SK-N-SH (cell line): ENCODE data around the gene DNMBP. TPM values are rescaled to one million over a fixed set of nuclear protein-coding genes. Genes with fewer than 3 reads are reported as not detected.

ENCODE experiments used
- CTCF ChIA-PET: fragments of 300-600, 350-600 bp; formaldehyde crosslinking; extraction: SDS; loops from one replicate; lab custom pipeline; 2021; lab: Yijun Ruan, JAX
- POLR2A ChIA-PET: fragments of 350-600 bp; sonication (Branson Sonifier 250); formaldehyde crosslinking; extraction: SDS; loops from one replicate; lab custom pipeline; 2020; ENCODE audit warnings: antibody characterized with exemption, inconsistent platforms; lab: Yijun Ruan, JAX
- DNase-seq: peaks from one replicate; pipeline ENCODE4 v3.0.0; 2012
- H2AFZ ChIP-seq: fragments of 200-600 bp; sonication (generic); 2 replicates; pipeline ENCODE4 v1.8.1; 2016; ENCODE audit warnings: antibody characterized with exemption, mild to moderate bottlenecking, low read depth
- H3F3A ChIP-seq: fragments of 200-600 bp; sonication (generic); replicated peaks from 2 replicates; pipeline ENCODE3; 2016; ENCODE audit warnings: antibody characterized with exemption, mild to moderate bottlenecking; ENCODE audit not compliant: insufficient read depth
- H3K27ac ChIP-seq, 2 experiments: fragments of 200-500 bp in 1 of 2; fragments of 200-600 bp in 1 of 2; sonication (Bioruptor generic) in 1 of 2; sonication (generic), shearing (Covaris generic) in 1 of 2; 2 replicates each; pipeline versions ENCODE4 v1.5.1 to v1.6.1; 2014 to 2016; ENCODE audit warnings: low read depth in 2 of 2, inconsistent platforms in 1 of 2, low read length in 1 of 2, mild to moderate bottlenecking in 1 of 2, mixed read lengths in 1 of 2
- H3K27me3 ChIP-seq: fragments of 200-600 bp; sonication (generic), shearing (Covaris generic); 2 replicates; pipeline ENCODE4 v1.6.1; 2016; ENCODE audit warnings: mixed run types; ENCODE audit not compliant: insufficient read depth
- H3K36me3 ChIP-seq, 2 experiments: fragments of 200-500 bp in 1 of 2; fragments of 200-600 bp in 1 of 2; sonication (Bioruptor generic) in 1 of 2; sonication (generic) in 1 of 2; replicated peaks in 1 of 2; 2 replicates each; pipeline versions ENCODE3 to v1.5.1; 2014 to 2016; ENCODE audit warnings: low read length in 1 of 2, mild to moderate bottlenecking in 1 of 2; ENCODE audit not compliant: insufficient read depth in 2 of 2, control insufficient read depth in 1 of 2
- H3K4me1 ChIP-seq, 2 experiments: fragments of 200-500 bp in 1 of 2; fragments of 200-600 bp in 1 of 2; sonication (Bioruptor generic) in 1 of 2; sonication (generic), shearing (Covaris generic) in 1 of 2; 2 replicates each; pipeline versions ENCODE4 v1.5.1 to v1.6.1; 2014 to 2016; ENCODE audit warnings: low read depth in 1 of 2, low read length in 1 of 2, mixed run types in 1 of 2; ENCODE audit not compliant: insufficient read depth in 2 of 2, control insufficient read depth in 1 of 2
- H3K4me2 ChIP-seq: fragments of 200-600 bp; sonication (generic), shearing (Covaris generic); 2 replicates; pipeline ENCODE4 v1.6.1; 2017; ENCODE audit warnings: mixed run types
- H3K4me3 ChIP-seq, 2 experiments: fragments of 200-500 bp in 1 of 2; fragments of 200-600 bp in 1 of 2; sonication (Bioruptor generic) in 1 of 2; sonication (generic), shearing (Covaris generic) in 1 of 2; 2 replicates each; pipeline versions ENCODE4 v1.5.1 to v1.8.1; 2014 to 2016; ENCODE audit warnings: low read depth in 2 of 2, inconsistent platforms in 1 of 2, low read length in 1 of 2, mild to moderate bottlenecking in 1 of 2, mixed read lengths in 1 of 2, moderate library complexity in 1 of 2
- H3K79me2 ChIP-seq: fragments of 200-600 bp; sonication (generic); 2 replicates; pipeline ENCODE4 v1.8.1; 2017; ENCODE audit warnings: mild to moderate bottlenecking; ENCODE audit not compliant: insufficient read depth
- H3K9ac ChIP-seq: fragments of 200-600 bp; sonication (generic); 2 replicates; pipeline ENCODE4 v1.6.1; 2017; ENCODE audit warnings: mixed run types
- H3K9me2 ChIP-seq: fragments of 200-600 bp; sonication (generic); 2 replicates; pipeline ENCODE4 v1.6.1; 2017; ENCODE audit warnings: mixed run types
- H3K9me3 ChIP-seq: fragments of 200-600 bp; sonication (generic); 2 replicates; pipeline ENCODE4 v1.6.1; 2017; ENCODE audit warnings: mixed run types, mild to moderate bottlenecking, moderate library complexity
- H4K20me1 ChIP-seq: fragments of 200-600 bp; sonication (generic); 2 replicates; pipeline ENCODE4 v1.6.1; 2017; ENCODE audit warnings: mild to moderate bottlenecking, mixed run types; ENCODE audit not compliant: insufficient read depth
- CTCF ChIP-seq: fragments of 200-600 bp; sonication (generic); IDR thresholded peaks from 2 replicates; pipeline ENCODE4 v1.6.1; 2017; ENCODE audit warnings: antibody characterized with exemption, mild to moderate bottlenecking, moderate library complexity
- ELF1 ChIP-seq: IDR thresholded peaks from 2 replicates; pipeline ENCODE4 v1.4.0; 2012
- EZH2phosphoT487 ChIP-seq: fragments of 200-600 bp; sonication (generic); IDR thresholded peaks from 2 replicates; pipeline ENCODE4 v1.6.1; 2017; ENCODE audit warnings: low read depth, mixed run types, mild to moderate bottlenecking, antibody characterized with exemption, moderate library complexity, borderline replicate concordance
- FOSL2 ChIP-seq: IDR thresholded peaks from 2 replicates; pipeline ENCODE4 v1.4.0; 2012; ENCODE audit warnings: low read depth, mild to moderate bottlenecking, moderate library complexity, borderline replicate concordance
- FOXM1 ChIP-seq: IDR thresholded peaks from 2 replicates; pipeline ENCODE4 v1.4.0; 2012; ENCODE audit warnings: low read depth, mild to moderate bottlenecking
- GATA2 ChIP-seq: sonication (generic); formaldehyde crosslinking; IDR thresholded peaks from 2 replicates; pipeline ENCODE4 v1.5.0; 2020; ENCODE audit warnings: mild to moderate bottlenecking, missing genetic modification reagents
- JUND ChIP-seq: IDR thresholded peaks from 2 replicates; pipeline ENCODE4 v1.4.0; 2012
- MEF2A ChIP-seq: IDR thresholded peaks from 2 replicates; pipeline ENCODE4 v1.4.0; 2012; ENCODE audit warnings: low read depth, borderline replicate concordance
- NFIC ChIP-seq: IDR thresholded peaks from 2 replicates; pipeline ENCODE4 v1.4.0; 2012; ENCODE audit warnings: borderline replicate concordance
- NRF1 ChIP-seq: IDR thresholded peaks from 2 replicates; pipeline ENCODE4 v1.6.1; 2012; ENCODE audit warnings: low read depth, mild to moderate bottlenecking, low read length
- RAD21 ChIP-seq: IDR thresholded peaks from 2 replicates; pipeline ENCODE4 v1.6.1; 2012; ENCODE audit warnings: mild to moderate bottlenecking, low read length
- RCOR1 ChIP-seq: fragments of 150-350 bp; IDR thresholded peaks from 2 replicates; pipeline ENCODE4 v1.6.1; 2017; ENCODE audit warnings: antibody characterized with exemption, low read length
- SMC3 ChIP-seq: IDR thresholded peaks from 2 replicates; pipeline ENCODE4 v1.6.1; 2012; ENCODE audit warnings: low read depth, low read length, improper control_type of control experiment
- USF2 ChIP-seq: fragments of 150-350 bp; IDR thresholded peaks from 2 replicates; pipeline ENCODE4 v1.6.1; 2017; ENCODE audit warnings: antibody characterized with exemption, low read length, low read depth, borderline replicate concordance
- YY1 ChIP-seq: IDR thresholded peaks from 2 replicates; pipeline ENCODE4 v1.4.0; 2012; ENCODE audit warnings: low read depth, mild to moderate bottlenecking
- ZBTB33 ChIP-seq: IDR thresholded peaks from 2 replicates; pipeline ENCODE4 v1.4.0; 2012; ENCODE audit warnings: low read depth, borderline replicate concordance
- WGBS: methylation state at CpG from one replicate; pipeline ENCODE4 v1.1.6; 2017; ENCODE audit warnings: low lambda C conversion rate; 5-methylcytosine and 5-hydroxymethylcytosine counted together
- polyA plus RNA-seq, 3 experiments: library from polyadenylated mRNA; depleted of rRNA; stranded (reverse); fragments of >200 nt; gene quantifications; 2 replicates each; pipeline ENCODE4 v1.2.3, GENCODE V29; 2012
- TF ChIP-seq, protein P1 (sequence below): IDR thresholded peaks from 2 replicates; pipeline ENCODE4 v1.4.0; 2012; ENCODE audit warnings: low read depth
- TF ChIP-seq, protein P2 (sequence below): IDR thresholded peaks from 2 replicates; pipeline ENCODE4 v1.6.1; 2012; ENCODE audit warnings: mild to moderate bottlenecking, low read depth, low read length, moderate library complexity

The DNMBP gene
- polyA plus RNA-seq, 1 of the 3 experiments (the other 2 are of a cell fraction): 40.2 TPM

DNA sequence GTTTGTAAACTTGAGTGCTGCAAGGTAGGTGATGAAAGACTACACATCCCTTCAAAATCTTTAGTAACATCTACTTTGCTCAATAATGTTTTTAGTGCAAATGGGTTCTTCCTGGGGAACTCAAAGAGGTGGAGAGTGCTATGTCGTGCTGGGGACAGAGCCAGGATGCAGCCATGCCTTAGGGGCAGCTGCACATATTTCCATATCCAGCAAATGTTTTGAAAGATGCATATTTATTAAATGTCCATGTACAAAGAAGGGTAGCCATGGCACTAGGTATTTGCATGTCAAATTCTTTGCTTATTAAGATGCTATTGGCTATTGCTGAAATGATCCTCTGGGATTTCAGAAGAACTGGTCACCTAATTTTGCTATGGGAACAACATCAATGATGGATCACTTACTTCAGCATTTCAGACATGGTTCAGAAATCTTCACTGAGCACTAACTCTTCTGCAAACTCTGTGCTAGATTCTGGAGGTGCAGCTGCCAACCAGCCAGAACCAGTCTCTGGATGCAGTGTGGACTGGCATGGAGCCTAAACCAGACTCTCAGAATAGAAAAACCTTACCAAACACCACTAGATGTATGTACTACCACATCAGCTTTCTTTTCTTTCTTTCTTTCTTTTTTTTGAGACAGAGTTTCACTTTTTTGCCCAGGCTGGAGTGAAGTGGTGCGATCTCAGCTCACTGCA, 31.7 kb upstream of the DNMBP start:
- Histone ChIP-seq H3F3A (peaks cover 6% of the 10 kb centered on the region), H3K27me3 (no peaks in the 10 kb centered on the region), H3K36me3 (no peaks in the 10 kb centered on the region), H4K20me1 (no peaks in the 10 kb centered on the region), H2AFZ (no peak overlapping the region), H3K9me3 (no peaks in the 10 kb centered on the region), H3K9me2 (no peaks in the 10 kb centered on the region), H3K4me2 (no peak overlapping the region), H3K79me2 (no peaks in the 10 kb centered on the region), H3K27ac (no peak overlapping the region), H3K4me3 (no peak overlapping the region), H3K4me1 (peaks cover 0 to 12% of the 10 kb centered on the region in 2 experiments; a peak in 2 of 4 replicates), H3K9ac (no peak overlapping the region)
- 76% methylated on average over 2 of the region's 2 CpGs for WGBS
- no peak for DNase-seq
- POLR2A ChIA-PET: no interaction called here
- CTCF ChIA-PET: interaction anchor here (0.7 to 3.9 kb wide), 3 partner anchors 32 to 195 kb away, joined by 3 to 21 read pairs (median 3); partner anchors contain the start of gene DNMBP
- no peak for TF ChIP-seq USF2
- no peak for TF ChIP-seq MEF2A
- TF ChIP-seq, protein P1, sequence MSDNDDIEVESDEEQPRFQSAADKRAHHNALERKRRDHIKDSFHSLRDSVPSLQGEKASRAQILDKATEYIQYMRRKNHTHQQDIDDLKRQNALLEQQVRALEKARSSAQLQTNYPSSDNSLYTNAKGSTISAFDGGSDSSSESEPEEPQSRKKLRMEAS: no peak
- TF ChIP-seq YY1: no peak
- TF ChIP-seq ELF1: no peak
- no peak for TF ChIP-seq EZH2phosphoT487
- TF ChIP-seq CTCF: no peak
- TF ChIP-seq RAD21: no peak
- TF ChIP-seq JUND: no peak
- TF ChIP-seq NRF1: no peak

DNA sequence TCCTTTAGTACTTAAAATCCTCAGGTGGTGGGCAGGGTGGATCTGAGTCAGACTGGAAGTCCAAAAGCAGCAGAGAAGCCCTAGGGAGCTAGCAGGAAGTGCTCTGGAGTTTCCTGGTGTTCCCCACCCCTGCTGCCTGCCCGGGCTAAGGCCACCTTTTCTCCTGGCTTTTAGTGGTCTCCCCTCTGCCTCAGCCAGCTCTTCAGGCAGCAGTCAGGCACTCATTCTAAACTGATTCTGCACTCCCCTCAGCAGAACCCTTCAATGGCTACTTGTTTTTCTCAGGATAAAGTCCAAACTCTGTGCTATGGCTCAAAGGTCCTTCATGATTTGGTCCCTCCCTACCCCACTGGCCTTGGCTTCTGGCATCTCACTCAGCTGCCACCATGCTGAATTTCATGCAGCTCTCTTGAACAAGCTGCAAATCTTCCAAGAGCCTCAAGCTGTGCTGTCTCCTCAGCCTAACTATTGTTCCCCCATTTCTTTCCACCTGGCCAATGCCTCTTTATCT, 28.9 kb upstream of the DNMBP start:
- no peak overlapping the region for H3K4me3 ChIP-seq
- H3K79me2 ChIP-seq: no peaks in the 10 kb centered on the region
- H3K27ac ChIP-seq: no peak overlapping the region
- H3F3A ChIP-seq: no peaks in the 10 kb centered on the region
- H3K36me3 ChIP-seq: no peaks in the 10 kb centered on the region
- no peak for DNase-seq
- H4K20me1 ChIP-seq: no peaks in the 10 kb centered on the region
- peak overlapping the region; percentile 69; the same call in 1 of the 2 replicates for H2AFZ ChIP-seq
- H3K27me3 ChIP-seq: no peaks in the 10 kb centered on the region
- H3K9me3 ChIP-seq: no peaks in the 10 kb centered on the region
- no peak overlapping the region for H3K9ac ChIP-seq
- CTCF ChIA-PET: interaction anchor here (1.0 to 3.0 kb wide), 4 partner anchors 8 to 193 kb away, joined by 3 to 14 read pairs (median 12); partner anchors contain the start of gene DNMBP
- H3K9me2 ChIP-seq: no peaks in the 10 kb centered on the region
- peaks cover 0 to under 1% of the 10 kb centered on the region in 2 experiments; a peak in 1 of 4 replicates for H3K4me1 ChIP-seq
- WGBS: 0% methylated on average over 1 of the region's 1 CpG
- H3K4me2 ChIP-seq: no peak overlapping the region
- POLR2A ChIA-PET: interaction anchor here (0.7 kb wide), 1 partner anchor 173 kb away, joined by 3 read pairs; no protein-coding TSS in a partner anchor
- TF ChIP-seq RAD21 (no peak), RCOR1 (no peak), SMC3 (no peak), FOSL2 (no peak), YY1 (no peak), NFIC (no peak), FOXM1 (no peak), ZBTB33 (no peak), GATA2 (CRISPR knock-in tag) (no peak)
- TF ChIP-seq, protein P2, sequence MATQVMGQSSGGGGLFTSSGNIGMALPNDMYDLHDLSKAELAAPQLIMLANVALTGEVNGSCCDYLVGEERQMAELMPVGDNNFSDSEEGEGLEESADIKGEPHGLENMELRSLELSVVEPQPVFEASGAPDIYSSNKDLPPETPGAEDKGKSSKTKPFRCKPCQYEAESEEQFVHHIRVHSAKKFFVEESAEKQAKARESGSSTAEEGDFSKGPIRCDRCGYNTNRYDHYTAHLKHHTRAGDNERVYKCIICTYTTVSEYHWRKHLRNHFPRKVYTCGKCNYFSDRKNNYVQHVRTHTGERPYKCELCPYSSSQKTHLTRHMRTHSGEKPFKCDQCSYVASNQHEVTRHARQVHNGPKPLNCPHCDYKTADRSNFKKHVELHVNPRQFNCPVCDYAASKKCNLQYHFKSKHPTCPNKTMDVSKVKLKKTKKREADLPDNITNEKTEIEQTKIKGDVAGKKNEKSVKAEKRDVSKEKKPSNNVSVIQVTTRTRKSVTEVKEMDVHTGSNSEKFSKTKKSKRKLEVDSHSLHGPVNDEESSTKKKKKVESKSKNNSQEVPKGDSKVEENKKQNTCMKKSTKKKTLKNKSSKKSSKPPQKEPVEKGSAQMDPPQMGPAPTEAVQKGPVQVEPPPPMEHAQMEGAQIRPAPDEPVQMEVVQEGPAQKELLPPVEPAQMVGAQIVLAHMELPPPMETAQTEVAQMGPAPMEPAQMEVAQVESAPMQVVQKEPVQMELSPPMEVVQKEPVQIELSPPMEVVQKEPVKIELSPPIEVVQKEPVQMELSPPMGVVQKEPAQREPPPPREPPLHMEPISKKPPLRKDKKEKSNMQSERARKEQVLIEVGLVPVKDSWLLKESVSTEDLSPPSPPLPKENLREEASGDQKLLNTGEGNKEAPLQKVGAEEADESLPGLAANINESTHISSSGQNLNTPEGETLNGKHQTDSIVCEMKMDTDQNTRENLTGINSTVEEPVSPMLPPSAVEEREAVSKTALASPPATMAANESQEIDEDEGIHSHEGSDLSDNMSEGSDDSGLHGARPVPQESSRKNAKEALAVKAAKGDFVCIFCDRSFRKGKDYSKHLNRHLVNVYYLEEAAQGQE: no peak
